Motor neuron (in vitro differentiated cells): ENCODE results near the gene NAGA. TPM values are rescaled to one million over a fixed set of nuclear protein-coding genes. Genes with fewer than 3 reads are reported as not detected.

Experiments used
- ATAC-seq, 8 experiments: fragments of 200-7000 bp; cut with Tn5 transposase; replicated peaks in 6 of 8; 2 replicates each; pipeline ENCODE4 v1.8.0; 2021; ENCODE audit warnings: mild to moderate bottlenecking in 8 of 8, moderate library complexity in 8 of 8
- H3K27ac ChIP-seq, 2 donors: fragments of 250-450 bp; sonication (Bioruptor Pico); 2 replicates each; pipeline ENCODE4 v1.9.0; 2021; ENCODE audit warnings: antibody characterized with exemption in 2 of 2, mild to moderate bottlenecking in 2 of 2, moderate library complexity in 1 of 2
- H3K4me1 ChIP-seq, 2 donors: fragments of 250-450 bp; sonication (Bioruptor Pico); replicated peaks in 1 of 2; 2 replicates each; pipeline ENCODE4 v1.6.1; 2021; ENCODE audit warnings: antibody characterized with exemption in 2 of 2, mild to moderate bottlenecking in 2 of 2, moderate library complexity in 1 of 2
- H3K4me3 ChIP-seq, 5 donors: fragments of 250-450 bp; sonication (Bioruptor Pico); 2 replicates each; pipeline ENCODE4 v1.9.0; 2021; ENCODE audit warnings: antibody characterized with exemption in 5 of 5, mild to moderate bottlenecking in 5 of 5, moderate library complexity in 4 of 5
- WGBS, 10 experiments: fragments of 450-650 bp; shearing (Covaris generic); methylation state at CpG; one replicate each; pipeline ENCODE4 v1.0.0; 2022; 5-methylcytosine and 5-hydroxymethylcytosine counted together
- in situ Hi-C, 9 experiments: fragments of 400-800 bp; cut with MboI; loops; one replicate each; pipeline ENCODE4 v1.15.0; 2021; ENCODE audit warnings: low sequenced_read_pairs in 9 of 9, low pct_unique_long_range_greater_than_20kb in 2 of 9; ENCODE audit not compliant: unreplicated experiment in 9 of 9
- total RNA-seq, 8 experiments: library from RNA; unstranded; fragments of 300-600 nt; gene quantifications; 2 replicates each; pipeline versions ENCODE4 v1.2.3 to v1.2.4, GENCODE V29; 2022

NAGA gene
- total RNA-seq, 8 experiments from 2014 or later = 6.6 to 23.5 (median 11.4) TPM

- Histone ChIP-seq H3K4me1 (peaks cover 4 to 10% of the 10 kb centered on the region in 2 donors), H3K27ac (no peak overlapping the region), H3K4me3 (no peak overlapping the region)
- ATAC-seq = no peak
- WGBS, 10 experiments = 93 to 100% (median 100%) methylated on average over 1 to 8 of the region's 8 CpGs; no CpG with 5 or more reads in 1 of the 10 experiments
- in situ Hi-C loops = no loop called here
Observed at GRCh38 chr22:42084874-42085273, 14.3 kb upstream of the NAGA start.

DNA sequence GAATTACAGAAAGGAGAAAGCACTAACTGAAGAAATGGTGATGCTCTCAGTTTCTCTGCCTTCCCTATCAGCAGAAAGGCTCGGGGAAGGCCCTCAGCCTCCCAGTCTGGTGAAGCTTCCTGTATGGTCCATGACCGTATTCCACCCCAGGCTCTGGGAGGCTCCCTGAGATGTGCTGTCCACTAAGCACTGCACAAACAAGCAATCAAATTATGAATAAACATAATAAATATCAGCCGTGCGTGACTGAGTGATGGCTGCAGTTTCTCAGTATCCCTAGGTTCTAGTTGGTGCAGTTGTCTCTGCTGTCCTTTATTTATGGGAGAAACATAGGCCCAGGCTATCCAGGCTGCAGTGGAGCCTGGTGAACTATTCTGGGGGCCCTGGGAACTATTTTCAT is 12.5 kb upstream of the NAGA start:
- no peak overlapping the region for H3K27ac ChIP-seq
- in situ Hi-C loops = no loop called here
- 100% methylated on average over 1 to 3 of the region's 4 CpGs; no CpG with 5 or more reads in 6 of the 10 experiments for WGBS, 10 experiments
- H3K4me3 ChIP-seq = no peak overlapping the region
- peaks cover 15 to 18% of the 10 kb centered on the region in 2 donors for H3K4me1 ChIP-seq
- no peak for ATAC-seq

DNA sequence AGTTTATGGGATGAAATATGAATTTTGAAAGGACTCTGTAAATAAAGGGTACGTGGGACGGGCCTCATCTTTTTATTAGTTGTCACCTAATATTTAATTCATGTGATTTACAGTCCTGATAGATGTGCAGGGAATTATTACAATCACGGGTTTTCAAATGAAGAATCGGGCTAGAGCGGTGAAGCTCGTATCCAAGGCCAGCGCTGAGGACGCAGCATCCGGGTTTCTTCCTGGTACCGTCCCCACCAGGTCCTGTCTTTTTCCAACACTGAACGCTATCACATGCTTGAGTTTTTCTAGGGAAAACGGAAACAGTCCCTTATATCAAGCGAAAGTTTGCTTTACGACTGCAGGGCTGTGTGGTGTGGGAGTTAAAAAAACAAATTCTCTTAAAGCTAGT is 9.7 kb upstream of the NAGA start:
- in situ Hi-C loops = no loop called here
- H3K4me1 ChIP-seq = peaks cover 16 to 20% of the 10 kb centered on the region in 2 donors
- peak in 3 of 8 experiments; percentile 6 to 10 (median 7) for ATAC-seq
- WGBS, 10 experiments = 0 to 9% (median 2%) methylated on average over 3 to 12 of the region's 14 CpGs; no CpG with 5 or more reads in 1 of the 10 experiments
- peak overlapping the region; percentile 57 to 81 (median 64) for H3K4me3 ChIP-seq
- peak overlapping the region; percentile 97 for H3K27ac ChIP-seq

DNA sequence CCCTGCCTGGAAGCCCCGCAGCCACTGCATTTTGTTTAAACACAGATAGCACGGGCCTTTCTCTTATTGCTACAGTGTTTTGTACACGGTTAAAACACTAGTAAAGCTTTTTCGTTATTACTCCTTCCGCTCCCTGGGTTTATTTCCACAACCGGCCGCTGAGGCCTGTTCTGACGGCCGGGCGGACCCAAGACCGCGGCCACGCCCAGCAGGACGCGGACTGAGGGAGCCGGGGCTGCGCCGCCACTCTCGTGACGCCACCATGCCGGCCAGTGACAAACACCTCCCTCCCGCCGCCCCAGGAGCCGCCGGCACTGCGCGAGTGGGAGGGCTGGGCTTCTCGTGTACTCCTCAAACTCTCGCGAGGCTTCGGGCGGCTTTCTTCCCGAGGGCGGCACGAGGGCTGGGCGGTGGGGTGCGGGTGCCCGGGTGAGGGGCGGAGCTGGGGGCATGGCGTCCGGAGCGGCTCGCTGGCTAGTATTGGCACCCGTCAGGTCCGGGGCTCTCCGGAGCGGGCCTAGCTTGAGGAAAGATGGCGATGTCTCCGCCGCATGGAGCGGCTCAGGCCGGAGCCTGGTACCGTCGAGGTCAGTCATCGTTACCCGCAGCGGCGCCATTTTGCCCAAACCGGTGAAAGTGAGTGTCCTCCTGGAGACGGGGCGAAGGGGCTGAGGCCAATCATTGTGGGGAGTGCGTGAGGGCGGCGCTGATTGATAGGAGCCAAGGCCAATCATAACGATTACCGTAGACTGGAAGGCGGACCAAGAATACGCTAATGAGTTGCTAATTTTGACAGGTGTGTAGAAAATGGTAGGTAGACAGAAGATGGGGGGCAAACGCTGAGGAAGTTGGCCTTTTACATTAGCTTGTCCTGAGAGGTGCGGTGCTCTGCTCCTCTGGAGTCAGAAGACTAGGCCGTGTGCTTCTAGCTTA is 9.0 kb upstream of the NAGA start, which contains the start of gene SMDT1:
TSS of gene SMDT1 (plus strand) at position 382 of the 933 bp plus-strand sequence. CDS start at position 451, 69 bp downstream.
- H3K4me3 ChIP-seq = peak within 1 kb of the TSS; percentile 57 to 81 (median 64)
- in situ Hi-C loops = loop anchor here in 1 of 9 experiments (10.0 kb wide), 1 partner anchor 105 kb away; no protein-coding TSS in a partner anchor
- peak within 1 kb of the TSS; percentile 97 for H3K27ac ChIP-seq
- ATAC-seq = peak; percentile 87 to 93 (median 90)
- peaks cover 16 to 20% of the 10 kb centered on the region in 2 donors for H3K4me1 ChIP-seq
- 0 to 17% (median 0%) methylated on average over 1 to 15 of the region's 71 CpGs; no CpG with 5 or more reads in 1 of the 10 experiments for WGBS, 10 experiments

DNA sequence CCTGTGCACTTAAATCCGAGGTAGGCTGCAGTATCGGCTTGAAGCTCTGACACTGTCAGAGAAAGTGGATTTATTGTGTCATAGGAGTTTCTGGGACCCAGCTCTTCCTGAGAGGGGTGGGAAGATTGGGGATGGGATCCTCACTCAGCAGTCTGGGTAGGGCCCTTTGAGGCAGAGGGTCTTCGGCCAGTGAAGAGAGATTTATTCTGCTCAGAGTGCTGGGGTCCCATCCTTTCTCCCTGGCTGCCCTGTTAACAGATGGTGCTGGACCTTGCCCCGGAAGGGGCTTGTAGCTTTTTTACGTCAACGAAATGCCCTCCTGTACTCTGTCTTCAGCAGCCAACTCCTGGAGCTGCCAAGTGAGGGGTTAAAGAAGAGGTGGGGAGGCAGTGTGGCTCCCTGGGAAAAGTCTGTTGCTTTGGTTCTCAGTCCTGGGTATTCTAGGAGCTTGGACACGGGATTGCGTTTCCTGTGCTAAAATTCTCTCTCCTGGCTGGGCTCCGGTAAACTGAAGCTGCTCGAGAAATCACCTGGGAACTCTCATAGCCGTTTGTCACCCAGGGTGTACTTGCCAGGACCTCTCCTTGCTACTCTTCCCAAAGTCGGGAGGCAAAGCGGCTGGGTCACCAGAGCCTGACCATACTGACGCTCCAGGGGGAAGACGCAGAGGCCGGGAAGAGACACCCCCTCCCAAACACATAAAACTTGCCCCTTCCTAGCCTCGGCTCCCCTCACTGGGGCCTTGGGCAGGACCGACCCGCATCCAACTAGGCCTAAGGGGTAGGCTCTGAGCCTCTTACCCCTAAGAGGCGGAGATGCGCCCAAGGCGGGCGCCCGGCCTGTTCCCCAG is 8.1 kb upstream of the NAGA start:
- in situ Hi-C loops = loop anchor here in 1 of 9 experiments (10.0 kb wide), 1 partner anchor 104 kb away; no protein-coding TSS in a partner anchor
- H3K4me1 ChIP-seq = peaks cover 20 to 22% of the 10 kb centered on the region in 2 donors
- WGBS, 10 experiments = 0 to 100% (median 63%) methylated on average over 1 to 10 of the region's 24 CpGs; no CpG with 5 or more reads in 2 of the 10 experiments

DNA sequence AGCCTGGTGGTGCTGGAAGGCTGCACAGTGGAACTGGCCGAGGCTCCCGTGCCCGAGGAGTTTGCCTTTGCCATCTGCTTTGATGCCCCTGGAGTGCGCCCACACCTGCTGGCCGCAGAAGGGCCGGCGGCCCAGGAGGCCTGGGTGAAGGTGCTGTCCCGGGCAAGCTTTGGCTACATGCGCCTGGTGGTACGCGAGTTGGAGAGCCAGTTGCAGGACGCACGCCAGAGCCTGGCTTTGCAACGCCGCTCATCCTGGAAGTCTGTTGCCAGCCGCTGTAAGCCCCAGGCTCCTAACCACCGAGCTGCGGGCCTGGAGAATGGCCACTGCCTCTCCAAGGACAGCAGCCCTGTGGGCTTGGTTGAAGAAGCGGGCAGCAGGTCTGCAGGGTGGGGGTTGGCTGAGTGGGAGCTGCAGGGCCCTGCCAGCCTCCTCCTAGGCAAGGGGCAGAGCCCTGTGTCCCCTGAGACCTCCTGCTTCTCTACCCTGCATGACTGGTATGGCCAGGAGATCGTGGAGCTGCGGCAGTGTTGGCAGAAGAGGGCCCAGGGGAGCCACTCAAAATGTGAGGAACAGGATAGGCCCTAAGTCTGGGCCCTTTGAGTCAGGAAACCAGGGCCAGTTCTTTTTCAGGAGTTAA is 7.0 kb upstream of the NAGA start:
- no peak for ATAC-seq
- WGBS, 10 experiments = 100% methylated on average over 1 to 2 of the region's 21 CpGs; no CpG with 5 or more reads in 8 of the 10 experiments
- in situ Hi-C loops = loop anchor here in 1 of 9 experiments (10.0 kb wide), 1 partner anchor 103 kb away; no protein-coding TSS in a partner anchor
- H3K4me3 ChIP-seq = no peak overlapping the region
- peaks cover 20 to 22% of the 10 kb centered on the region in 2 donors for H3K4me1 ChIP-seq
- H3K27ac ChIP-seq = no peak overlapping the region

More for the DNA sequence above, 8.1 kb upstream of the NAGA start:
- ATAC-seq = peak; percentile 0 to 8 (median 4)
- peak overlapping the region; percentile 97 for H3K27ac ChIP-seq
- H3K4me3 ChIP-seq = peak overlapping the region; percentile 57 to 81 (median 64)

DNA sequence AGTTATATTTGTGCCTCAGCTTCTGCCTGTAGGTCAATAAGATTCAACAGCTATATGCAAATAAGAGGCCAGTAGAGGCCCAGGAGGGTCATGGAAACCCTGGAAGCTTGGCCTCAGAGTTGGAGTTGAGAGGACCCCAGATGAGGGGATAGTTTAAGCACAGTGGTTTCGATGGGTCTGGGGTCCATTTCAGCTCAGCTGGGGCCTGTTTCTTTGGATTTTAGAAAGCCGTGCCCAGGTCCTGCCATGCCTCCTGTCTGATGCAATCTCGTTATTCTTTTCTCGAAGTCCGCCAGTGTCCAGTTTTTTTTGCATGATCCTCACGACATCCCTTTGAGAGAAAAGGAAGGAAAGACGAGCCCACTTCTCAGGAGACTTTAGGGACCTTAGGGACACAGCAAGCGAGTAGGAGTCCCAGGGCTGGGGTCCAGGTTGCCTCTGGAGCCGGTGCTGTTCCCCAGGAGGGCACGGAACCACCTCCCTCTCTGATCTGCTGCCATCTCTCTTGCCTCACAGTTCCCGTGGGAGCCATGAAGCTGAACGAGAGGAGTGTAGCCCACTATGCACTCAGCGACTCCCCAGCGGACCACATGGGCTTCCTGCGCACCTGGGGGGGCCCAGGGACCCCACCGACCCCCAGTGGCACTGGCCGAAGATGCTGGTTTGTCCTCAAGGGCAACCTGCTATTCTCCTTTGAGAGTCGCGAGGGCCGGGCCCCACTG is 6.3 kb upstream of the NAGA start:
- ATAC-seq = no peak
- Histone ChIP-seq H3K27ac (no peak overlapping the region), H3K4me1 (peaks cover 20 to 22% of the 10 kb centered on the region in 2 donors), H3K4me3 (no peak overlapping the region)
- in situ Hi-C loops = loop anchor here in 1 of 9 experiments (10.0 kb wide), 1 partner anchor 102 kb away; no protein-coding TSS in a partner anchor
- WGBS, 10 experiments = 80 to 100% (median 91%) methylated on average over 1 to 13 of the region's 20 CpGs; no CpG with 5 or more reads in 4 of the 10 experiments

DNA sequence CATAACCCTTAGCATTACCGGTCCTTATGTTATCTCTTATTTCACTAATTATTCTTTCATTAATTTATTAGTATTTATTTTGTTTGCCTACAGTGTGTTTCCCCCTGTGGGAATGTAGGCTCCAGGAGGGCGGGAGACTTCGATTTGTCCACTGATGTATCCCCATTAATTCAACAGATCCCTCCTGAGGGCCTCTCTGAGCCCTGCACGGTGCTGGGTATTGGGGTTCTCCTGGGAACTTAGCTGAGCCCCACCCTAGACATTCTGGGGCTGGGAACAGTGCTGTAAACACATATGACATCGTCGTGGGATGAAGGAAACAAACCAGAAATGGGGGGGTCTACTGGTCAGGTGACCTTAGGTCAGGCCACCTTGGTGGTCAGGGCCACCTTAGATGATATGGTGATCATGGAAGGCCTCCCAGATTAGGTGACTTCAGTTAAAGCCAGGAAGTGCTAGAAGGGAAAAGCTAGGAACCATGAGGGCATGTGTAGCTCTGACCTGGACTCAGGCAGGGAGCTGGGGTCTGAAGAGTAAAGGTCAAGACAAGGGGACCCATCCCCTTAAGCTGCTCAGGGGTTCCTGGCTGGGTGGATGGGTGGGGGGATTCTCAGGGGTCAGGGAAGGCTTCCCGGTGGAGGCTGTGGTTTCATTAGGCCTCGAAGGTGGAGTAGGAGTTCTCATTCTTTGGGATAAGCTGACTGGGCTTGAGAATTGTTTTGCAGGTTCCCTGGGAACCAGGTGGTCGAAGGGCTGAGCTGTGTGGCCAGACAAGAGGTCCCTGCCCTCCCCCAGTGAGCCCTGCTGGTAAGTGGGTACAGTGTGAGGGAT is 4.4 kb upstream of the NAGA start:
- ATAC-seq = no peak
- H3K4me3 ChIP-seq = no peak overlapping the region
- H3K27ac ChIP-seq = no peak overlapping the region
- whole genome bisulfite sequencing, 10 experiments = 29 to 100% (median 89%) methylated on average over 1 to 5 of the region's 9 CpGs; no CpG with 5 or more reads in 1 of the 10 experiments
- in situ Hi-C loops = loop anchor here in 1 of 9 experiments (10.0 kb wide), 1 partner anchor 100 kb away; no protein-coding TSS in a partner anchor
- H3K4me1 ChIP-seq = peaks cover 19 to 26% of the 10 kb centered on the region in 2 donors

GRCh38 chr22:42074132-42074811 is 3.7 kb upstream of the NAGA start, which contains the start of gene PHETA2:
TSS of gene PHETA2 (plus strand) at chr22:42074248. CDS start at chr22:42077294, 3,046 bp downstream.
- no peak within 1 kb of the TSS for H3K27ac ChIP-seq
- peak in 3 of 8 experiments; percentile 5 to 10 (median 6) for ATAC-seq
- WGBS, 10 experiments = 0 to 35% methylated on average over 7 to 8 of the region's 55 CpGs; no CpG with 5 or more reads in 8 of the 10 experiments
- H3K4me1 ChIP-seq = peaks cover 25 to 31% of the 10 kb centered on the region in 2 donors
- in situ Hi-C loops = loop anchor here in 1 of 9 experiments (10.0 kb wide), 1 partner anchor 99 kb away; no protein-coding TSS in a partner anchor
- no peak within 1 kb of the TSS for H3K4me3 ChIP-seq

GRCh38 chr22:42073621-42074041 is 3.0 kb upstream of the NAGA start:
- in situ Hi-C loops = loop anchor here in 1 of 9 experiments (10.0 kb wide), 1 partner anchor 99 kb away; no protein-coding TSS in a partner anchor

More at GRCh38 chr22:42073621-42074041, 3.0 kb upstream of the NAGA start:
- no peak for ATAC-seq
- Histone ChIP-seq H3K4me3 (no peak overlapping the region), H3K4me1 (peaks cover 20 to 25% of the 10 kb centered on the region in 2 donors), H3K27ac (no peak overlapping the region)
- 50 to 100% (median 99%) methylated on average over 1 to 7 of the region's 14 CpGs; no CpG with 5 or more reads in 6 of the 10 experiments for WGBS, 10 experiments
